Sigmoid colon (tissue), 3 donors: ENCODE results near the gene SPARC.

Experiments used
- POLR2A ChIP-seq, 2 donors: fragments of 450-650 bp; IDR thresholded peaks; one replicate each; pipeline ENCODE4 v1.6.1; 2016; ENCODE audit warnings: antibody characterized with exemption in 2 of 2, mild to moderate bottlenecking in 2 of 2, moderate library complexity in 2 of 2
- TF ChIP-seq, protein P1 (sequence below), 4 experiments: fragments of 450-650 bp in 3 of 4; fragments of 200-600 bp in 1 of 4; IDR thresholded peaks; one replicate each; pipeline ENCODE4 v1.5.1; 2016 to 2019; ENCODE audit warnings: antibody characterized with exemption in 4 of 4, mild to moderate bottlenecking in 3 of 4, moderate library complexity in 2 of 4

- TF ChIP-seq, protein P1, sequence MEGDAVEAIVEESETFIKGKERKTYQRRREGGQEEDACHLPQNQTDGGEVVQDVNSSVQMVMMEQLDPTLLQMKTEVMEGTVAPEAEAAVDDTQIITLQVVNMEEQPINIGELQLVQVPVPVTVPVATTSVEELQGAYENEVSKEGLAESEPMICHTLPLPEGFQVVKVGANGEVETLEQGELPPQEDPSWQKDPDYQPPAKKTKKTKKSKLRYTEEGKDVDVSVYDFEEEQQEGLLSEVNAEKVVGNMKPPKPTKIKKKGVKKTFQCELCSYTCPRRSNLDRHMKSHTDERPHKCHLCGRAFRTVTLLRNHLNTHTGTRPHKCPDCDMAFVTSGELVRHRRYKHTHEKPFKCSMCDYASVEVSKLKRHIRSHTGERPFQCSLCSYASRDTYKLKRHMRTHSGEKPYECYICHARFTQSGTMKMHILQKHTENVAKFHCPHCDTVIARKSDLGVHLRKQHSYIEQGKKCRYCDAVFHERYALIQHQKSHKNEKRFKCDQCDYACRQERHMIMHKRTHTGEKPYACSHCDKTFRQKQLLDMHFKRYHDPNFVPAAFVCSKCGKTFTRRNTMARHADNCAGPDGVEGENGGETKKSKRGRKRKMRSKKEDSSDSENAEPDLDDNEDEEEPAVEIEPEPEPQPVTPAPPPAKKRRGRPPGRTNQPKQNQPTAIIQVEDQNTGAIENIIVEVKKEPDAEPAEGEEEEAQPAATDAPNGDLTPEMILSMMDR (IDR thresholded peaks at IDR 0.05) = no peak
- TF ChIP-seq POLR2A (IDR thresholded peaks at IDR 0.05) = no peak
Observed at GRCh38 chr5:151675611-151676313, 11.0 kb downstream of the SPARC start.
